HepG2 (cell line): Measurements from ENCODE around the gene STIM1. TPM values are rescaled to one million over a fixed set of nuclear protein-coding genes. Genes with fewer than 3 reads are reported as not detected.

ENCODE experiments used
- ETV6 ChIP-seq: sonication (generic); formaldehyde crosslinking; conservative IDR thresholded peaks from 2 replicates; pipeline ENCODE4 v1.4.0; 2020; ENCODE audit warnings: missing genetic modification reagents
- MAZ ChIP-seq, 2 experiments: sonication (generic) in 1 of 2; formaldehyde crosslinking in 1 of 2; IDR thresholded peaks; 2 replicates each; pipeline versions ENCODE4 v1.5.0 to v1.6.1; 2012 to 2020; ENCODE audit warnings: low read depth in 2 of 2, mild to moderate bottlenecking in 2 of 2, borderline replicate concordance in 1 of 2, improper control_type of control experiment in 1 of 2, low read length in 1 of 2, missing genetic modification reagents in 1 of 2, moderate library complexity in 1 of 2
- MTF1 ChIP-seq: sonication (generic); formaldehyde crosslinking; IDR thresholded peaks from 2 replicates; pipeline ENCODE4 v1.5.0; 2020; ENCODE audit warnings: missing genetic modification reagents
- SPEN ChIP-seq: sonication (generic); formaldehyde crosslinking; IDR thresholded peaks from 2 replicates; pipeline ENCODE4 v1.5.1; 2020; ENCODE audit warnings: low read depth, mild to moderate bottlenecking, missing genetic modification reagents
- SUZ12 ChIP-seq: fragments of 150-350 bp; IDR thresholded peaks from 2 replicates; pipeline ENCODE4 v1.6.1; 2014; ENCODE audit warnings: low read depth, low read length
- ZFP36L1 ChIP-seq: sonication (generic); formaldehyde crosslinking; IDR thresholded peaks from 2 replicates; pipeline ENCODE4 v1.8.0; 2022; ENCODE audit warnings: mild to moderate bottlenecking, missing genetic modification reagents, moderate library complexity
- ZNF510 ChIP-seq: sonication (generic); formaldehyde crosslinking; IDR thresholded peaks from 2 replicates; pipeline ENCODE4 v1.4.0; 2020; ENCODE audit warnings: low read depth, mild to moderate bottlenecking, missing genetic modification reagents
- ZNF549 ChIP-seq: sonication (generic); formaldehyde crosslinking; IDR thresholded peaks from 2 replicates; pipeline ENCODE4 v1.5.0; 2020; ENCODE audit warnings: missing genetic modification reagents
- ZNF563 ChIP-seq: sonication (generic); formaldehyde crosslinking; IDR thresholded peaks from 2 replicates; pipeline ENCODE4 v1.8.0; 2022; ENCODE audit warnings: mild to moderate bottlenecking, moderate library complexity, missing genetic modification reagents
- ZNF776 ChIP-seq: sonication (generic); formaldehyde crosslinking; IDR thresholded peaks from 2 replicates; pipeline ENCODE4 v1.4.0; 2020; ENCODE audit warnings: mild to moderate bottlenecking, missing genetic modification reagents
- ZNF790 ChIP-seq: sonication (generic); formaldehyde crosslinking; IDR thresholded peaks from 2 replicates; pipeline ENCODE4 v1.8.0; 2022; ENCODE audit warnings: missing genetic modification reagents, mild to moderate bottlenecking, borderline replicate concordance
- ZNF878 ChIP-seq: sonication (generic); formaldehyde crosslinking; IDR thresholded peaks from 2 replicates; pipeline ENCODE4 v1.8.1; 2023; ENCODE audit warnings: mild to moderate bottlenecking, missing genetic modification reagents, moderate library complexity
- polyA plus RNA-seq, 8 experiments: library from polyadenylated mRNA; depleted of rRNA in 3 of 8; stranded (reverse) in 7 of 8; unstranded in 1 of 8; fragments of >200 nt; fragmentation: Illumina TruSeq in 4 of 8; extraction: Trizol in 4 of 8; gene quantifications; 2 replicates each; pipeline versions ENCODE4 v1.2.1 to v1.2.3, GENCODE V29; 2011 to 2016; ENCODE audit warnings: low read depth in 4 of 8, missing spikeins in 1 of 8, mixed read lengths in 1 of 8; ENCODE audit not compliant: insufficient read depth in 1 of 8
- total RNA-seq, 5 experiments: library from RNA; depleted of rRNA; stranded (reverse); fragments of >200 nt; fragmentation: Illumina TruSeq; extraction: Trizol; gene quantifications; 2 replicates each; pipeline ENCODE4 v1.2.3, GENCODE V29; 2016; ENCODE audit warnings: low read depth in 1 of 5
- TF ChIP-seq, protein P1 (sequence below): sonication (generic); formaldehyde crosslinking; IDR thresholded peaks from 2 replicates; pipeline ENCODE4 v1.5.1; 2020; ENCODE audit warnings: mild to moderate bottlenecking, missing genetic modification reagents, moderate library complexity
- TF ChIP-seq, protein P2 (sequence below): IDR thresholded peaks from 2 replicates; pipeline ENCODE4 v1.6.1; 2018; ENCODE audit warnings: missing genetic modification reagents, mild to moderate bottlenecking, missing compliant biosample characterization
- TF ChIP-seq, protein P3 (sequence below): sonication (generic); formaldehyde crosslinking; IDR thresholded peaks from 2 replicates; pipeline ENCODE4 v1.4.0; 2020; ENCODE audit warnings: missing genetic modification reagents
- TF ChIP-seq, protein P4 (sequence below): sonication (generic); formaldehyde crosslinking; IDR thresholded peaks from 2 replicates; pipeline ENCODE4 v1.8.0; 2022; ENCODE audit warnings: low read depth, missing genetic modification reagents
- TF ChIP-seq, protein P5 (sequence below): IDR thresholded peaks from 2 replicates; pipeline ENCODE4 v1.6.1; 2016; ENCODE audit warnings: missing genetic modification reagents, missing compliant biosample characterization
- TF ChIP-seq, protein P6 (sequence below): IDR thresholded peaks from 2 replicates; pipeline ENCODE4 v1.6.1; 2016; ENCODE audit warnings: low read depth, missing genetic modification reagents, missing compliant biosample characterization

STIM1 gene
- total and polyA plus RNA-seq, 2 of the 13 experiments (the other 11 are each of a cell fraction or from before 2014, with no cell fraction given) = 19.2 to 28.5 TPM

DNA sequence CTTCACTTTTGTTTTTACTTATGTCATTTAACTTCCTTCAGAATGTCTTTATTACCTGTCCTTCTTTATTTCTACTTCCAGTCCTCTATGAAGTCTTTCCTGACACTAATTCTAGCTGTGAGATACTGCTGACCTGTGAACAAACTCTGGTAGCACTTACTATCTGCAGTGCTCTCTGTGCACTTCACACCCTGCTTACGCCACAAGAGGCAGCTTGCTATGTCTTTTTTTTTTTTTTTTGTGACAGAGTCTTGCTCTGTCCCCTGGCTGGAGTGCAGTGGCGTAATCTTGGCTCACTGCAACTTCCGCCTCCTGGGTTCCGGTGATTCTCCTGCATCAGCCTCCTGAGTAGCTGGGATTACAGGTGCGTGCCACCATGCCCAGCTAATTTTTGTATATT is 10.7 kb downstream of the STIM1 start (continued):
- TF ChIP-seq, protein P1, sequence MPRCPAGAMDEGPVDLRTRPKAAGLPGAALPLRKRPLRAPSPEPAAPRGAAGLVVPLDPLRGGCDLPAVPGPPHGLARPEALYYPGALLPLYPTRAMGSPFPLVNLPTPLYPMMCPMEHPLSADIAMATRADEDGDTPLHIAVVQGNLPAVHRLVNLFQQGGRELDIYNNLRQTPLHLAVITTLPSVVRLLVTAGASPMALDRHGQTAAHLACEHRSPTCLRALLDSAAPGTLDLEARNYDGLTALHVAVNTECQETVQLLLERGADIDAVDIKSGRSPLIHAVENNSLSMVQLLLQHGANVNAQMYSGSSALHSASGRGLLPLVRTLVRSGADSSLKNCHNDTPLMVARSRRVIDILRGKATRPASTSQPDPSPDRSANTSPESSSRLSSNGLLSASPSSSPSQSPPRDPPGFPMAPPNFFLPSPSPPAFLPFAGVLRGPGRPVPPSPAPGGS (CRISPR knock-in tag) = no peak
- TF ChIP-seq ZNF790 (CRISPR knock-in tag) (no peak), ZNF878 (CRISPR knock-in tag) (0 out of 2 replicates have a peak, but pooled peaks have one; percentile 29), SPEN (CRISPR knock-in tag) (no peak), ZNF776 (CRISPR knock-in tag) (no peak), ZNF563 (CRISPR knock-in tag) (no peak), ZNF510 (CRISPR knock-in tag) (no peak), ZFP36L1 (CRISPR knock-in tag) (no peak), ETV6 (CRISPR knock-in tag) (no peak), ZNF549 (no peak), MAZ (IDR thresholded peaks at IDR 0.05; ENCODE audit: borderline replicate concordance, low read depth, low read length) (no peak), MAZ (CRISPR knock-in tag; IDR thresholded peaks at IDR 0.05; ENCODE audit: low read depth) (no peak), SUZ12 (no peak), MTF1 (no peak)
- TF ChIP-seq, protein P2, sequence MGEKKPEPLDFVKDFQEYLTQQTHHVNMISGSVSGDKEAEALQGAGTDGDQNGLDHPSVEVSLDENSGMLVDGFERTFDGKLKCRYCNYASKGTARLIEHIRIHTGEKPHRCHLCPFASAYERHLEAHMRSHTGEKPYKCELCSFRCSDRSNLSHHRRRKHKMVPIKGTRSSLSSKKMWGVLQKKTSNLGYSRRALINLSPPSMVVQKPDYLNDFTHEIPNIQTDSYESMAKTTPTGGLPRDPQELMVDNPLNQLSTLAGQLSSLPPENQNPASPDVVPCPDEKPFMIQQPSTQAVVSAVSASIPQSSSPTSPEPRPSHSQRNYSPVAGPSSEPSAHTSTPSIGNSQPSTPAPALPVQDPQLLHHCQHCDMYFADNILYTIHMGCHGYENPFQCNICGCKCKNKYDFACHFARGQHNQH = no peak
- TF ChIP-seq, protein P3, sequence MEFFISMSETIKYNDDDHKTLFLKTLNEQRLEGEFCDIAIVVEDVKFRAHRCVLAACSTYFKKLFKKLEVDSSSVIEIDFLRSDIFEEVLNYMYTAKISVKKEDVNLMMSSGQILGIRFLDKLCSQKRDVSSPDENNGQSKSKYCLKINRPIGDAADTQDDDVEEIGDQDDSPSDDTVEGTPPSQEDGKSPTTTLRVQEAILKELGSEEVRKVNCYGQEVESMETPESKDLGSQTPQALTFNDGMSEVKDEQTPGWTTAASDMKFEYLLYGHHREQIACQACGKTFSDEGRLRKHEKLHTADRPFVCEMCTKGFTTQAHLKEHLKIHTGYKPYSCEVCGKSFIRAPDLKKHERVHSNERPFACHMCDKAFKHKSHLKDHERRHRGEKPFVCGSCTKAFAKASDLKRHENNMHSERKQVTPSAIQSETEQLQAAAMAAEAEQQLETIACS (CRISPR knock-in tag) = no peak
- TF ChIP-seq, protein P4, sequence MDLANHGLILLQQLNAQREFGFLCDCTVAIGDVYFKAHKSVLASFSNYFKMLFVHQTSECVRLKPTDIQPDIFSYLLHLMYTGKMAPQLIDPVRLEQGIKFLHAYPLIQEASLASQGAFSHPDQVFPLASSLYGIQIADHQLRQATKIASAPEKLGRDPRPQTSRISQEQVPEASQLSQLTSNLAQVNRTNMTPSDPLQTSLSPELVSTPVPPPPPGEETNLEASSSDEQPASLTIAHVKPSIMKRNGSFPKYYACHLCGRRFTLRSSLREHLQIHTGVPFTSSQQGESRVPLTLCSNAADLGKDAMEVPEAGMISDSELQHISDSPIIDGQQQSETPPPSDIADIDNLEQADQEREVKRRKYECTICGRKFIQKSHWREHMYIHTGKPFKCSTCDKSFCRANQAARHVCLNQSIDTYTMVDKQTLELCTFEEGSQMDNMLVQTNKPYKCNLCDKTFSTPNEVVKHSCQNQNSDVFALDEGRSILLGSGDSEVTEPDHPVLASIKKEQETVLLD (CRISPR knock-in tag) = no peak
- TF ChIP-seq, protein P5, sequence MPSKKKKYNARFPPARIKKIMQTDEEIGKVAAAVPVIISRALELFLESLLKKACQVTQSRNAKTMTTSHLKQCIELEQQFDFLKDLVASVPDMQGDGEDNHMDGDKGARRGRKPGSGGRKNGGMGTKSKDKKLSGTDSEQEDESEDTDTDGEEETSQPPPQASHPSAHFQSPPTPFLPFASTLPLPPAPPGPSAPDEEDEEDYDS (CRISPR knock-in tag) = no peak
- TF ChIP-seq, protein P6, sequence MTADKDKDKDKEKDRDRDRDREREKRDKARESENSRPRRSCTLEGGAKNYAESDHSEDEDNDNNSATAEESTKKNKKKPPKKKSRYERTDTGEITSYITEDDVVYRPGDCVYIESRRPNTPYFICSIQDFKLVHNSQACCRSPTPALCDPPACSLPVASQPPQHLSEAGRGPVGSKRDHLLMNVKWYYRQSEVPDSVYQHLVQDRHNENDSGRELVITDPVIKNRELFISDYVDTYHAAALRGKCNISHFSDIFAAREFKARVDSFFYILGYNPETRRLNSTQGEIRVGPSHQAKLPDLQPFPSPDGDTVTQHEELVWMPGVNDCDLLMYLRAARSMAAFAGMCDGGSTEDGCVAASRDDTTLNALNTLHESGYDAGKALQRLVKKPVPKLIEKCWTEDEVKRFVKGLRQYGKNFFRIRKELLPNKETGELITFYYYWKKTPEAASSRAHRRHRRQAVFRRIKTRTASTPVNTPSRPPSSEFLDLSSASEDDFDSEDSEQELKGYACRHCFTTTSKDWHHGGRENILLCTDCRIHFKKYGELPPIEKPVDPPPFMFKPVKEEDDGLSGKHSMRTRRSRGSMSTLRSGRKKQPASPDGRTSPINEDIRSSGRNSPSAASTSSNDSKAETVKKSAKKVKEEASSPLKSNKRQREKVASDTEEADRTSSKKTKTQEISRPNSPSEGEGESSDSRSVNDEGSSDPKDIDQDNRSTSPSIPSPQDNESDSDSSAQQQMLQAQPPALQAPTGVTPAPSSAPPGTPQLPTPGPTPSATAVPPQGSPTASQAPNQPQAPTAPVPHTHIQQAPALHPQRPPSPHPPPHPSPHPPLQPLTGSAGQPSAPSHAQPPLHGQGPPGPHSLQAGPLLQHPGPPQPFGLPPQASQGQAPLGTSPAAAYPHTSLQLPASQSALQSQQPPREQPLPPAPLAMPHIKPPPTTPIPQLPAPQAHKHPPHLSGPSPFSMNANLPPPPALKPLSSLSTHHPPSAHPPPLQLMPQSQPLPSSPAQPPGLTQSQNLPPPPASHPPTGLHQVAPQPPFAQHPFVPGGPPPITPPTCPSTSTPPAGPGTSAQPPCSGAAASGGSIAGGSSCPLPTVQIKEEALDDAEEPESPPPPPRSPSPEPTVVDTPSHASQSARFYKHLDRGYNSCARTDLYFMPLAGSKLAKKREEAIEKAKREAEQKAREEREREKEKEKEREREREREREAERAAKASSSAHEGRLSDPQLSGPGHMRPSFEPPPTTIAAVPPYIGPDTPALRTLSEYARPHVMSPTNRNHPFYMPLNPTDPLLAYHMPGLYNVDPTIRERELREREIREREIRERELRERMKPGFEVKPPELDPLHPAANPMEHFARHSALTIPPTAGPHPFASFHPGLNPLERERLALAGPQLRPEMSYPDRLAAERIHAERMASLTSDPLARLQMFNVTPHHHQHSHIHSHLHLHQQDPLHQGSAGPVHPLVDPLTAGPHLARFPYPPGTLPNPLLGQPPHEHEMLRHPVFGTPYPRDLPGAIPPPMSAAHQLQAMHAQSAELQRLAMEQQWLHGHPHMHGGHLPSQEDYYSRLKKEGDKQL (CRISPR knock-in tag) = no peak
